Type B pancreatic cell (in vitro differentiated cells): Measurements from ENCODE around the gene CTNND2. TPM values are rescaled to one million over a fixed set of nuclear protein-coding genes. Genes with fewer than 3 reads are reported as not detected.

Experiments
- DNase-seq: peaks from one replicate; pipeline ENCODE4 v3.0.0; 2021; ENCODE audit warnings: mixed read lengths; ENCODE audit not compliant: unreplicated experiment; ENCODE audit errors: extremely low spot score
- H3K27ac Mint-ChIP-seq: 2 replicates; pipeline ENCODE4 v1.8.0; 2021; ENCODE audit warnings: mild to moderate bottlenecking, mixed read lengths
- H3K27me3 Mint-ChIP-seq: 2 replicates; pipeline ENCODE4 v1.8.0; 2021; ENCODE audit warnings: mixed read lengths
- H3K36me3 Mint-ChIP-seq: 2 replicates; pipeline ENCODE4 v1.8.0; 2021; ENCODE audit warnings: mixed read lengths
- H3K4me1 Mint-ChIP-seq: one replicate; pipeline ENCODE4 v1.8.0; 2021; ENCODE audit warnings: mixed read lengths; ENCODE audit not compliant: unreplicated experiment
- H3K4me3 Mint-ChIP-seq: 2 replicates; pipeline ENCODE4 v1.8.0; 2021; ENCODE audit warnings: mild to moderate bottlenecking, mixed read lengths
- H3K9me3 Mint-ChIP-seq: 2 replicates; pipeline ENCODE4 v1.8.0; 2021; ENCODE audit warnings: mixed read lengths
- CTCF ChIP-seq: fragments of 200-600 bp; sonication (generic); conservative IDR thresholded peaks from 2 replicates; pipeline ENCODE4 v1.5.0; 2021; ENCODE audit warnings: antibody characterized with exemption, mild to moderate bottlenecking
- total RNA-seq: library from RNA; stranded (reverse); gene quantifications from 2 replicates; pipeline ENCODE4 v1.2.1, GENCODE V29; 2021; ENCODE audit warnings: low replicate concordance

CTNND2 gene
- total RNA-seq, 1 donor from 2014 or later = 49.5 TPM

DNA sequence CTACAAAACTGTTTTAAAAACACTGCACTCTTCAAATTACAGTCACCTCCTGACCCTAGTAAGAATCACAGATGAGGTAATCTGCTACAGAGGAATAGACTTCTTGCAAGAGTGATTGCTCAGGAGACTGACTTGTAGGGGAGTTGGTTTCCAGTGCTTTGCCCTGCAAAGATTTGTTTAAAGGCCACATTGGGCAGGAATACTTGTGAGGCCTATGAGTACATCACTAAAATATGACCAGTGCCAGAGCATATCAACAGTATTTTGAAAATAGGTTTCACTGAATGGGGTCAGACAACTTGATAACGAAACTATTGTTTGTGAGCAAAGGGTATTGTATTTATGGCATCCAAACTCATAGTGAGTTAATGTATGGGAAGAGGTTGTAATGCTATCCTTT, 21.5 kb upstream of the CTNND2 start:
- Mint-ChIP-seq H3K4me1 (no peaks in the 10 kb centered on the region), H3K27me3 (no peaks in the 10 kb centered on the region), H3K4me3 (no peak overlapping the region), H3K36me3 (no peaks in the 10 kb centered on the region), H3K27ac (no peak overlapping the region), H3K9me3 (peaks cover 6% of the 10 kb centered on the region)
- no peak for DNase-seq
- no peak for TF ChIP-seq CTCF

DNA sequence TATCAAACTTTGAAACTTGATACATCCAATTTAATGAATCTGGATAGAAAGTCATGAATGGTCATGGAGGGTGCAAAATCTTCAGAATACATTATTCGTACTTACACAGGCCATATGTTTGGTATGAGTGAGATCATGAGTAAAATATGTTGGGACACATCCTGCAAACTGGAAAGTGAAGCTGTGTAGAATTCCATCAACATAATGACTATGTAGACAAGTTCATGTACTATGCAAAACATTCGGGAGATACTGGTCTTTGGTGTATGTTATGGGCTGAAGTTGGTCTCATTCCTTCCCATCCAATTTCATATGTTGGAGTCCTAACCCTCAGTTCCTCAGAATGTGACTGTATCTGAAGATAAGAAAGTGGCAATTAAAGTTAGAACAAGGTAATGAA, 18.1 kb upstream of the CTNND2 start:
- no peak overlapping the region for H3K27ac Mint-ChIP-seq
- H3K4me1 Mint-ChIP-seq = no peaks in the 10 kb centered on the region
- H3K9me3 Mint-ChIP-seq = peaks cover 6% of the 10 kb centered on the region
- no peak for DNase-seq
- no peaks in the 10 kb centered on the region for H3K27me3 Mint-ChIP-seq
- no peaks in the 10 kb centered on the region for H3K36me3 Mint-ChIP-seq
- TF ChIP-seq CTCF = no peak
- H3K4me3 Mint-ChIP-seq = no peak overlapping the region

- no peaks in the 10 kb centered on the region for H3K27me3 Mint-ChIP-seq
- no peak overlapping the region for H3K27ac Mint-ChIP-seq
- no peaks in the 10 kb centered on the region for H3K9me3 Mint-ChIP-seq
- H3K36me3 Mint-ChIP-seq = no peaks in the 10 kb centered on the region
- H3K4me1 Mint-ChIP-seq = no peaks in the 10 kb centered on the region
- H3K4me3 Mint-ChIP-seq = no peak overlapping the region
- no peak for DNase-seq
- no peak for TF ChIP-seq CTCF
Observed at GRCh38 chr5:11918463-11919045, 14.3 kb upstream of the CTNND2 start.

GRCh38 chr5:11909471-11909870, 5.2 kb upstream of the CTNND2 start:
- DNase-seq = no peak
- Mint-ChIP-seq H3K4me3 (no peak overlapping the region), H3K9me3 (no peaks in the 10 kb centered on the region), H3K27me3 (peaks cover 38% of the 10 kb centered on the region), H3K27ac (no peak overlapping the region), H3K4me1 (peaks cover 5% of the 10 kb centered on the region), H3K36me3 (no peaks in the 10 kb centered on the region)
- no peak for TF ChIP-seq CTCF

- TF ChIP-seq CTCF = no peak
- DNase-seq = no peak
- Mint-ChIP-seq H3K4me3 (no peak overlapping the region), H3K27ac (no peak overlapping the region), H3K27me3 (peaks cover 58% of the 10 kb centered on the region), H3K9me3 (no peaks in the 10 kb centered on the region), H3K4me1 (peaks cover 12% of the 10 kb centered on the region), H3K36me3 (no peaks in the 10 kb centered on the region)
Observed at GRCh38 chr5:11906497-11906896, 2.3 kb upstream of the CTNND2 start.

GRCh38 chr5:11905206-11905605, 960 bp upstream of the CTNND2 start:
- no peak overlapping the region for H3K27ac Mint-ChIP-seq
- peaks cover 67% of the 10 kb centered on the region for H3K27me3 Mint-ChIP-seq
- DNase-seq = no peak
- peak overlapping the region; percentile 81 for H3K4me3 Mint-ChIP-seq
- H3K9me3 Mint-ChIP-seq = no peaks in the 10 kb centered on the region
- no peak for TF ChIP-seq CTCF
- H3K36me3 Mint-ChIP-seq = no peaks in the 10 kb centered on the region
- H3K4me1 Mint-ChIP-seq = peaks cover 12% of the 10 kb centered on the region
